GM13976 (cell line): Measurements from ENCODE around the gene EDEM2.
"Not testable (repeated sequence)": the region's sequence is repeated elsewhere in the genome, so short reads cannot be mapped to it uniquely, and the experiment has no call there.

ENCODE experiments used
- DNase-seq: peaks from one replicate; pipeline ENCODE4 v3.0.0; 2012; ENCODE audit warnings: low spot score
- in situ Hi-C: fragments of 300-500 bp; cut with MboI; formaldehyde crosslinking; loops from one replicate; pipeline ENCODE4 v1.12.0; 2022; ENCODE audit warnings: low sequenced_read_pairs, mixed read lengths, inconsistent platforms; ENCODE audit not compliant: unreplicated experiment
- TF ChIP-seq, protein P1 (sequence below): IDR thresholded peaks from 2 replicates; pipeline ENCODE4 v1.5.1; 2012; ENCODE audit warnings: borderline replicate concordance, mild to moderate bottlenecking; ENCODE audit not compliant: insufficient read depth; ENCODE audit errors: extremely low read depth, missing control alignments, control extremely low read depth

The EDEM2 gene

DNA sequence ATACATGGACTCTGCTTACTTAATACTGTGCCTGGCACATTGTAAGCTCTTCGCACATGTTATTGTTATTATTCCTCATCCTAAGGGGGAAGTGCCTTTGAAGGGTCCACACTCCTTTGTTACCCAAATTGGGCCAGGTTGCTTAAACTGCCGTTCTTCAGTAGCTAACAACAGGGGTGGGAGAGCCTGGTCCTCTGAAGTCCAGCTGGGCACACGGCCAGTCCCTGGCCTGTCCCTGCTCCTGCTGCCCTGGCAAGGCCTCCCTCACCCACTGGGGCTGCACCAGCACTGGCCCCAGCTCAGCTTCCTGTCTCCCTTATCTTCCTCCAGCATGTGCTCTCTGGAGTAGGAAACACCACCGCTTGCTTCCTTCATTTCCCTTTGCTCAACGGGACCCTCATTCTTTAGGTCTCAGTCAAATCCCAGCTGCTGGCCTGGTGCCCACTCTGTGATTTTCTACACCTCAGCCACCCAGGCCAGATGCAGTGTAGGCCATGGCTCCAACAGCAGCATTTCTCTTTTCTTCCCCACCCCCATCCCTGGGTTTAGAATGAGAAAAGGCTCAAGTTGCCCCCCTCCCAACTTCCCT is 19.2 kb upstream of the EDEM2 start:
- DNase-seq: no peak
- in situ Hi-C loops: no loop called here
- TF ChIP-seq, protein P1, sequence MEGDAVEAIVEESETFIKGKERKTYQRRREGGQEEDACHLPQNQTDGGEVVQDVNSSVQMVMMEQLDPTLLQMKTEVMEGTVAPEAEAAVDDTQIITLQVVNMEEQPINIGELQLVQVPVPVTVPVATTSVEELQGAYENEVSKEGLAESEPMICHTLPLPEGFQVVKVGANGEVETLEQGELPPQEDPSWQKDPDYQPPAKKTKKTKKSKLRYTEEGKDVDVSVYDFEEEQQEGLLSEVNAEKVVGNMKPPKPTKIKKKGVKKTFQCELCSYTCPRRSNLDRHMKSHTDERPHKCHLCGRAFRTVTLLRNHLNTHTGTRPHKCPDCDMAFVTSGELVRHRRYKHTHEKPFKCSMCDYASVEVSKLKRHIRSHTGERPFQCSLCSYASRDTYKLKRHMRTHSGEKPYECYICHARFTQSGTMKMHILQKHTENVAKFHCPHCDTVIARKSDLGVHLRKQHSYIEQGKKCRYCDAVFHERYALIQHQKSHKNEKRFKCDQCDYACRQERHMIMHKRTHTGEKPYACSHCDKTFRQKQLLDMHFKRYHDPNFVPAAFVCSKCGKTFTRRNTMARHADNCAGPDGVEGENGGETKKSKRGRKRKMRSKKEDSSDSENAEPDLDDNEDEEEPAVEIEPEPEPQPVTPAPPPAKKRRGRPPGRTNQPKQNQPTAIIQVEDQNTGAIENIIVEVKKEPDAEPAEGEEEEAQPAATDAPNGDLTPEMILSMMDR: no peak

DNA sequence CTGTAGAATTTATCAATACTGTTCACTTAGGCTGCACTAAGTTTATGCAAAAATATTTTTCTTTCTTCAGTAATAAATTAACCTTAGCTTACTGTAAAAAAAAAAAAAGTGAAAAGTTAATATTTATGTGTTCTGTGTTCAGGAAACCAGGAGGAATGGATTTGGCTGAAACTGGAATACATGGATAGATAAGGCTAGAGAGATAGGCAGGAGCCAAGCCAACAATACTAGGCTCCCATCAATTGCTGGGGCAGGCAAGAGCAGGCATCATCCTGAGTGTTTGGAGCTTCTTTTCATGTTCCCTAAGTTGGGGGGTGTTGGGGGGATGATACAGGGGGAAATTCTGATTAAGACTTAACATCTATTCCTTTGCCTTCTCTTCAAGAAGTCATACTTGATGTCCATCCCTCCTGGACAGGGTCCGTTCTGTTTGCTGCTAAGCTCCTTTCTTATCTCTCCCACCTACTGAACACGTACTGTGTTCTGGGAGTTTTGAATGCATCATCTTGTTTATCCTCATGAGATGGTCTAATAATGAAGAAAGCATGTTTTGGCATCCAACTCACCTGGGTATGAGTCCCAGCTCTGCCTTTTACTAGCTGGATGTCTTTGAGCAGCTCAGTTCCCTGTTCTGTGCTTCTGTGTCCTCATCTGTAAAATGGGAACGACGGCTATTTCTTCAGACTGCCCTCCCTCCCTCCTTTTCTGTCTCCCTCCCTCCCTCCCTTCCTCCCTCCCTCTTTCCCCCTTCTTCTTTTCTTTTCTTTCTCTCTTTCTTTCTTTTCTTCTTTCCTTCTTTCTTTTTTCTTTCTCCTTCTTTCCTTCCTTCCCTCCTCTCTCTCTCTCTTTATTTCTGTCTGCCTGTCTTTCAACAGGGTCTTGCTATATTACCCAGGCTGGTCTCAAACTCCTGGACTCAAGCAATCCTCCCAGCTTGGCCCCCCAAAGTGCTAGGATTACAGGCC is 18.4 kb upstream of the EDEM2 start:
- DNase-seq: no peak
- TF ChIP-seq, protein P1: no peak
- in situ Hi-C loops: no loop called here

DNA sequence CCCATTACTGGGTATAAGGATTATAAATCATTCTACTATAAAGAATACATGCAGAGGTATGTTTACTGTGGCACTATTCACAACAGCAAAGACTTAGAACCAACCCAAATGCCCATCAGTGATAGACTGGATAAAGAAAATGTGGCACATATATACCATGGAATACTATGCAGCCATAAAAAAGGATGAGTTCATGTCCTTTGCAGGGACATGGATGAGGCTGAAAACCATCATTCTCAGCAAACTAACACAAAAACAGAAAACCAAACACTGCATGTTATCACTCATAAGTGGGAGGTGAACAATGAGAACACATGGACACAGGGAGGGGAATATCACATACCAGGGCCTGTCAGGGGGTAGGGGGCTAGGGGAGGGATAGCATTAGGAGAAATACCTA is 17.4 kb upstream of the EDEM2 start:
- in situ Hi-C loops, DNase-seq: not testable (repeated sequence)

DNA sequence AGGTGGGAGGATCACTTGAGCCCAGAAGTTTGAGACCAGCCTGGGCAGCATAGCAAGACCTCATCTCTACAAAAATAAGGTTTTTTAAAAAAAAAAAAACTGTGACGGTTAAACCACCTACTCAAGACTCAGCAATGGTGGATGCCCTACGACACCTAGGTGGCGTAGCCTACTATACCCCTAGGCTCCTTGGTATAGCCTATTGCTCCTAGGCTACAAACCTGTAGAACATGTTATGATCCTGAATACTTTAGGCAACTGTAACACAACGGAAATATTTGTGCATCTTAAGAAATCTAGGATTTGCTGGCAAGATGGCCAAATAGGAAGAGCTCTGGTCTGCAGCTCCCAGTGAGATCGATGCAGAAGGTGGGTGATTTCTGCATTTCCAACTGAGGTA is 13.2 kb upstream of the EDEM2 start:
- DNase-seq, in situ Hi-C loops: not testable (repeated sequence)

DNA sequence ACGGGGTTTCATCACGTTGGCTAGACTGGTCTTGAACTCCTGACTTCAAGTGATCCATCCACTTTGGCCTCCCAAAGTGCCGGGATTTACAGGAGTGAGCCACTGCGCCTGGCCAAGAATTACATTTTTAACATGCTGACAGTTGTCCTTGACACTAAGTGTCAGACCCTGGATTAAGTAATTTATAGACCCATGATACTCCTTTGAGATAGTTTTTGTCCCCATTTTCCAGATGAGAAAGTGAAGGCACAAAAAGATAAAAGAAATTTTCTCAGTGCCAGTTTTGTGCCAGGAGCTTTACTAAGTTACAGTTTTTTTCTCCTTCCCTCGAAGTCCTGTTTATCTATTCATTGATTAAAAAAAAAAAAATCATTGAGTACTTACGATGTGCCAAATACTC is 9.8 kb upstream of the EDEM2 start:
- TF ChIP-seq, protein P1: no peak
- in situ Hi-C loops: no loop called here

DNA sequence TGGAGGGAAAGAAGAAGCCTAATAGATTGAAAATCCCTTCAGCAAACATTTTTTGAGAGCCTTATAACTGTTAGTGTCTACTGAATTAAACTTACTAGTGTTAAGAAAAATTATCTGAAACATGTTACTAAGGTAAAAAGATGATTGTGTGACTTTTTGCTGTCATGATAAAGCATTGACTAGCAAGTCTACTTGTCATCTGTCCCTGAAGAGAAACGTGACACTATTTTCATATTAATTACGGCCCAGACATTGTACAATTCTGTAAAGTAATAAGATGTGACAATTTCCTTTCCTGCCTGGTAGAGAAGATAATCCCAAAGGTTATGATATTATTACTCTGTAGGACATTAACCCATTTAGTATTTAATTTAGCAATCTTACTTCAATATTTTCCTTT is 8.8 kb upstream of the EDEM2 start:
- DNase-seq: no peak
- TF ChIP-seq, protein P1: no peak
- in situ Hi-C loops: no loop called here

More for the DNA sequence above, 9.8 kb upstream of the EDEM2 start:
- DNase-seq: no peak

DNA sequence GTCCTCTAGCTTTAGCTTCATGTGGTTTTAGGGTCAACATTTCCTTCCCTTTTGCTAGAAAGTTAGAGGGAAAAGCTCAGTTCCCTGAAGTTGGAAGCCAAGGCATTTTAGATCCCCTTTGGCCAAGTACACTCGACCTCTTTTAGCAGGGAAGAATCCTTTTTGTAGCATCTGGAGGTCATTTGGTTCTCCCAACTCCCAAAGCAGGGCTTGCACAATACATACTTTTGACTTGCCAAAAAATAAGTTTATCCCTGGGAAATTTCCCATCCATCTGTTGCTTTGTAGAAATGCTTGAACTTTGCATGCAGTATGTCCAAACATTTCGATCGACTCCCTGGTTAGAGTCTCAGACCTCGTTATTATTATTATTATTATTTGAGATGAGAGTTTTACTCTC is 4.6 kb upstream of the EDEM2 start:
- no peak for DNase-seq
- in situ Hi-C loops: no loop called here
- TF ChIP-seq, protein P1: no peak
